Measurements from ENCODE around the gene CNIH1. TPM values are rescaled to one million over a fixed set of nuclear protein-coding genes. Genes with fewer than 3 reads are reported as not detected.

CNIH1 gene
- total RNA-seq, 1 experiment from 2014 or later: 114 TPM

DNA sequence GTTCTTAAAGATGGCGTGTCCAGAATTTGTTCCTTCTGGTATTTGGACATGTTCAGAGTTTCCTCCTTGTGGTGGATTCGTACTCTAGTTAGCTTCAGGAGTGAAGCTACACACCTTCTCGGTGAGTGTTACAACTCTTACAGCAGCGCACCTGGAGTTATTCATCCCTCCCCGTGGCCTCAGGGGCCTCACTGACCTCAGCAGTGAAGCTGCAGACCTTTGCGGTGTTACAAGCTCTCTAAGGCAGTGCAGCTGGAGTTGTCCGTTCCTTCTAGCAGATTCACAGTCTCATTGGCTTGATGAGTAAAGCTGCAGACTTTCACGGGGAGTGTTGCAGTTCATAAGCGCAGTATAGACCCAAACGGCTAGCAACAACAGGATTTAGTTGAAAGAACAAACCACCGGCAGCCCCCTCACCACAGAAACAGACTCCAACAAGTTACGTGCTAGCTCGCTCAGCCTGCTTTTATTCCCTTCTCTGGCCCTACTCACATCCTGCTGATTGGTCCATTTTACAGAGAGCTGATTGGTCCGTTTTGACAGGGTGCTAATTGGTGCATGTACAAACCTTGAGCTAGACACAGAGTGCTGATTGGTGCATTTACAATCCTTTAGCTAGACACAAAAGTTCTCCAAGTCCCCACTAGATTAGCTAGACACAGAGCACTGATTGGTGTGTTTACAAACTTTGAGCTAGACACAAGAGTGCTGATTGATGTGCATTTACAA lies 48.9 kb downstream of the CNIH1 start:
- H3K36me3 ChIP-seq (ENCODE audit: low read depth): no peaks in the 10 kb centered on the region
- ChIA-PET POLR2A (ENCODE audit: unreplicated experiment) (no interaction called here), CTCF (no interaction called here)
- intact Hi-C loops (cut with micrococcal nuclease; ENCODE audit: unreplicated experiment): no loop called here
- no TSS peak for BruUV-seq (replicated peaks)
- no peaks in the 10 kb centered on the region for H3K9me3 ChIP-seq (ENCODE audit: insufficient read depth, low read depth)
- H3K27ac ChIP-seq: no peak overlapping the region
- H3K27me3 ChIP-seq (ENCODE audit: insufficient read depth, low read depth): no peaks in the 10 kb centered on the region
- DNase-seq: no peak
- no peak overlapping the region for H3K4me2 ChIP-seq
- H3K4me1 ChIP-seq (replicated peaks; ENCODE audit: insufficient read depth): no peaks in the 10 kb centered on the region
- TF ChIP-seq EZH2 (IDR thresholded peaks at IDR 0.05; ENCODE audit: low read depth): no peak
- TF ChIP-seq, protein P1, sequence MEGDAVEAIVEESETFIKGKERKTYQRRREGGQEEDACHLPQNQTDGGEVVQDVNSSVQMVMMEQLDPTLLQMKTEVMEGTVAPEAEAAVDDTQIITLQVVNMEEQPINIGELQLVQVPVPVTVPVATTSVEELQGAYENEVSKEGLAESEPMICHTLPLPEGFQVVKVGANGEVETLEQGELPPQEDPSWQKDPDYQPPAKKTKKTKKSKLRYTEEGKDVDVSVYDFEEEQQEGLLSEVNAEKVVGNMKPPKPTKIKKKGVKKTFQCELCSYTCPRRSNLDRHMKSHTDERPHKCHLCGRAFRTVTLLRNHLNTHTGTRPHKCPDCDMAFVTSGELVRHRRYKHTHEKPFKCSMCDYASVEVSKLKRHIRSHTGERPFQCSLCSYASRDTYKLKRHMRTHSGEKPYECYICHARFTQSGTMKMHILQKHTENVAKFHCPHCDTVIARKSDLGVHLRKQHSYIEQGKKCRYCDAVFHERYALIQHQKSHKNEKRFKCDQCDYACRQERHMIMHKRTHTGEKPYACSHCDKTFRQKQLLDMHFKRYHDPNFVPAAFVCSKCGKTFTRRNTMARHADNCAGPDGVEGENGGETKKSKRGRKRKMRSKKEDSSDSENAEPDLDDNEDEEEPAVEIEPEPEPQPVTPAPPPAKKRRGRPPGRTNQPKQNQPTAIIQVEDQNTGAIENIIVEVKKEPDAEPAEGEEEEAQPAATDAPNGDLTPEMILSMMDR (conservative IDR thresholded peaks at IDR 0.05): no peak
- no peaks in the 10 kb centered on the region for H3F3A ChIP-seq (ENCODE audit: insufficient read depth, low read depth)
- no peak overlapping the region for H2AFZ ChIP-seq
- H3K4me3 ChIP-seq: no peak overlapping the region
- H3K79me2 ChIP-seq (ENCODE audit: low read depth): peaks cover 4% of the 10 kb centered on the region
- no peaks in the 10 kb centered on the region for H4K20me1 ChIP-seq (ENCODE audit: insufficient read depth)
- no peaks in the 10 kb centered on the region for H3K9me2 ChIP-seq (ENCODE audit: insufficient read depth)

DNA sequence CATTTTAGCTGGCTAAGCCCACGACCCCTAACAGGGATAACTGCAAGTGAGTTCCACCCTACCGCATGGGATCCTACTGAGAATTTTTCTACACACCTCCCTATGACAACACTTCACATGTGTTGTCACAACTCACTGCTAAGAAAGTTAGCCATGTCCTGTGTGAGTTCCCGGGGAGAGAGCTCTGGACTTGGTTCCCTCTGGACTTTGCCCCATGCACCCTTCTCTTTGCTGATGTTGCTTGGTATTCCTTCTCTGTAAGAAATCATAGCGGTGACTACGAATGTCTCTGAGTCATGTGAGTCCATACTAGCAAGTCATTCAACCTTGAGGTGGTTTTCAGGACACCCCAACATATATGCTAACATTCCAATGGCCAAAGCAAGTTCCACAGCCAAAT lies 53.8 kb downstream of the CNIH1 start:
- Histone ChIP-seq H3K4me3 (no peak overlapping the region), H2AFZ (no peak overlapping the region), H3K4me1 (replicated peaks; ENCODE audit: insufficient read depth) (no peaks in the 10 kb centered on the region), H3K36me3 (ENCODE audit: low read depth) (no peaks in the 10 kb centered on the region), H3K27ac (no peak overlapping the region), H3F3A (ENCODE audit: insufficient read depth, low read depth) (no peaks in the 10 kb centered on the region), H4K20me1 (ENCODE audit: insufficient read depth) (no peaks in the 10 kb centered on the region), H3K4me2 (no peak overlapping the region), H3K9me2 (ENCODE audit: insufficient read depth) (no peaks in the 10 kb centered on the region), H3K79me2 (ENCODE audit: low read depth) (no peaks in the 10 kb centered on the region), H3K27me3 (ENCODE audit: insufficient read depth, low read depth) (no peaks in the 10 kb centered on the region), H3K9me3 (ENCODE audit: insufficient read depth, low read depth) (no peaks in the 10 kb centered on the region)
- POLR2A ChIA-PET (ENCODE audit: unreplicated experiment): no interaction called here
- BruUV-seq (replicated peaks): no TSS peak
- CTCF ChIA-PET: no interaction called here
- intact Hi-C loops (cut with micrococcal nuclease; ENCODE audit: unreplicated experiment): no loop called here
- no peak for DNase-seq
- TF ChIP-seq EZH2 (IDR thresholded peaks at IDR 0.05; ENCODE audit: low read depth): no peak
- TF ChIP-seq, protein P1 (conservative IDR thresholded peaks at IDR 0.05): no peak

DNA sequence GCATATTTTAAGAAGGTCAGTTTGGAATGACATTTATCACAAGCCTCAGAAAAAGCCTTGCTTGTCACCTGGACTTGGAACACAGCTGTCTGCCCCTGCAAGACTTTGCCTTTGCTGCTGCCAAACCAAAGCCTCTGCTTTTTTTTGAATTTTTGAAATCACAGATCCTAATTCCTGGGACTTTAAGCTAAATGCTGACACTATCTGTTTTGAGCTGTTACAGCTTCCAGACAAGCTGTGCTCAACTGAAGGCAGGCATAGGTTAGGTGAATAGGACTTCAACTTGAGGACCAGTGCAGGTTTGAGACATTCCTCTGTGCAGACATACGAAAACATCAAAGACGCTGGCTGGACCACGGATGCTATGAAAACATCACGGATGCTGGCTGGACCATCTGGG lies 55.6 kb downstream of the CNIH1 start:
- ChIA-PET POLR2A (ENCODE audit: unreplicated experiment) (no interaction called here), CTCF (interaction anchor here (0.7 kb wide), 1 partner anchor 121 kb away, joined by 3 read pairs; no protein-coding TSS in a partner anchor)
- Histone ChIP-seq H3K9me2 (ENCODE audit: insufficient read depth) (no peaks in the 10 kb centered on the region), H3K79me2 (ENCODE audit: low read depth) (no peaks in the 10 kb centered on the region), H3K4me2 (no peak overlapping the region), H2AFZ (no peak overlapping the region), H3K36me3 (ENCODE audit: low read depth) (no peaks in the 10 kb centered on the region), H3K27me3 (ENCODE audit: insufficient read depth, low read depth) (no peaks in the 10 kb centered on the region), H3K27ac (no peak overlapping the region), H3F3A (ENCODE audit: insufficient read depth, low read depth) (no peaks in the 10 kb centered on the region), H3K9me3 (ENCODE audit: insufficient read depth, low read depth) (no peaks in the 10 kb centered on the region), H3K4me3 (no peak overlapping the region), H3K4me1 (replicated peaks; ENCODE audit: insufficient read depth) (no peaks in the 10 kb centered on the region), H4K20me1 (ENCODE audit: insufficient read depth) (no peaks in the 10 kb centered on the region)
- TF ChIP-seq, protein P1 (conservative IDR thresholded peaks at IDR 0.05): no peak
- no peak for TF ChIP-seq EZH2 (IDR thresholded peaks at IDR 0.05; ENCODE audit: low read depth)
- intact Hi-C loops (cut with micrococcal nuclease; ENCODE audit: unreplicated experiment): no loop called here
- BruUV-seq (replicated peaks): no TSS peak
- no peak for DNase-seq
